BLaER1 (cell line): ENCODE results near the gene ELAVL4.

Experiments used
- H3K27ac ChIP-seq: shearing (Covaris generic); formaldehyde crosslinking; 2 replicates; pipeline ENCODE4 v1.8.1; 2022
- H3K27me3 ChIP-seq: shearing (Covaris generic); formaldehyde crosslinking; 2 replicates; pipeline ENCODE4 v1.8.1; 2022
- H3K36me3 ChIP-seq: shearing (Covaris generic); formaldehyde crosslinking; 2 replicates; pipeline ENCODE4 v1.8.1; 2022
- H3K4me1 ChIP-seq: shearing (Covaris generic); formaldehyde crosslinking; 2 replicates; pipeline ENCODE4 v1.8.1; 2022
- H3K4me2 ChIP-seq: shearing (Covaris generic); formaldehyde crosslinking; 2 replicates; pipeline ENCODE4 v1.8.1; 2022
- H3K4me3 ChIP-seq: shearing (Covaris generic); formaldehyde crosslinking; 2 replicates; pipeline ENCODE4 v1.8.1; 2022
- H3K9ac ChIP-seq: shearing (Covaris generic); formaldehyde crosslinking; 2 replicates; pipeline ENCODE4 v1.8.1; 2022
- H3K9me3 ChIP-seq: shearing (Covaris generic); formaldehyde crosslinking; 2 replicates; pipeline ENCODE4 v1.8.1; 2022
- H4K20me1 ChIP-seq: shearing (Covaris generic); formaldehyde crosslinking; 2 replicates; pipeline ENCODE4 v1.8.1; 2022
- Cebpa-rat ChIP-seq: shearing (Covaris generic); IDR thresholded peaks from 2 replicates; pipeline ENCODE4 v1.8.1; 2022

The ELAVL4 gene

GRCh38 chr1:50172299-50172698 is 63.6 kb downstream of the ELAVL4 start:
- no peak overlapping the region for H3K9ac ChIP-seq
- no peaks in the 10 kb centered on the region for H3K27me3 ChIP-seq
- H3K9me3 ChIP-seq, result no peaks in the 10 kb centered on the region
- H3K4me1 ChIP-seq, result no peaks in the 10 kb centered on the region
- H3K27ac ChIP-seq, result no peak overlapping the region
- H3K4me2 ChIP-seq, result no peak overlapping the region
- TF ChIP-seq Cebpa-rat, result no peak
- H3K4me3 ChIP-seq, result no peak overlapping the region
- no peaks in the 10 kb centered on the region for H3K36me3 ChIP-seq
- no peaks in the 10 kb centered on the region for H4K20me1 ChIP-seq

GRCh38 chr1:50174101-50174500 is 65.4 kb downstream of the ELAVL4 start:
- no peaks in the 10 kb centered on the region for H3K9me3 ChIP-seq
- no peaks in the 10 kb centered on the region for H3K36me3 ChIP-seq
- H3K27ac ChIP-seq, result no peak overlapping the region
- no peak overlapping the region for H3K4me2 ChIP-seq
- no peaks in the 10 kb centered on the region for H3K4me1 ChIP-seq
- H4K20me1 ChIP-seq, result no peaks in the 10 kb centered on the region
- no peak for TF ChIP-seq Cebpa-rat
- H3K4me3 ChIP-seq, result no peak overlapping the region
- no peak overlapping the region for H3K9ac ChIP-seq
- H3K27me3 ChIP-seq, result no peaks in the 10 kb centered on the region

- Histone ChIP-seq H3K9me3 (no peaks in the 10 kb centered on the region), H4K20me1 (no peaks in the 10 kb centered on the region), H3K4me3 (no peak overlapping the region), H3K27ac (no peak overlapping the region), H3K27me3 (no peaks in the 10 kb centered on the region), H3K4me2 (no peak overlapping the region), H3K9ac (no peak overlapping the region), H3K4me1 (no peaks in the 10 kb centered on the region), H3K36me3 (no peaks in the 10 kb centered on the region)
- no peak for TF ChIP-seq Cebpa-rat
Measured at GRCh38 chr1:50175719-50176639, 67.3 kb downstream of the ELAVL4 start.

GRCh38 chr1:50177994-50178393 is 69.3 kb downstream of the ELAVL4 start:
- H3K36me3 ChIP-seq, result no peaks in the 10 kb centered on the region
- H3K4me1 ChIP-seq, result peaks cover under 1% of the 10 kb centered on the region; the same call in 1 of the 2 replicates
- H3K9me3 ChIP-seq, result no peaks in the 10 kb centered on the region
- no peak for TF ChIP-seq Cebpa-rat
- no peak overlapping the region for H3K9ac ChIP-seq
- no peak overlapping the region for H3K27ac ChIP-seq
- H3K4me3 ChIP-seq, result no peak overlapping the region
- H3K4me2 ChIP-seq, result no peak overlapping the region
- H3K27me3 ChIP-seq, result no peaks in the 10 kb centered on the region
- H4K20me1 ChIP-seq, result no peaks in the 10 kb centered on the region

- Histone ChIP-seq H3K27me3 (no peaks in the 10 kb centered on the region), H3K9me3 (no peaks in the 10 kb centered on the region), H3K9ac (no peak overlapping the region), H3K4me2 (no peak overlapping the region), H3K4me3 (no peak overlapping the region), H4K20me1 (no peaks in the 10 kb centered on the region), H3K27ac (no peak overlapping the region), H3K36me3 (no peaks in the 10 kb centered on the region), H3K4me1 (peaks cover 13% of the 10 kb centered on the region)
- no peak for TF ChIP-seq Cebpa-rat
Measured at GRCh38 chr1:50179639-50180038, 70.9 kb downstream of the ELAVL4 start.

- H3K4me1 ChIP-seq, result peaks cover 13% of the 10 kb centered on the region
- no peaks in the 10 kb centered on the region for H3K36me3 ChIP-seq
- H3K4me3 ChIP-seq, result no peak overlapping the region
- TF ChIP-seq Cebpa-rat, result no peak
- H4K20me1 ChIP-seq, result no peaks in the 10 kb centered on the region
- H3K27me3 ChIP-seq, result no peaks in the 10 kb centered on the region
- no peaks in the 10 kb centered on the region for H3K9me3 ChIP-seq
- no peak overlapping the region for H3K27ac ChIP-seq
- H3K9ac ChIP-seq, result no peak overlapping the region
- no peak overlapping the region for H3K4me2 ChIP-seq
Measured at GRCh38 chr1:50180367-50180766, 71.6 kb downstream of the ELAVL4 start.

- Histone ChIP-seq H4K20me1 (no peaks in the 10 kb centered on the region), H3K4me3 (no peak overlapping the region), H3K4me1 (peaks cover 13% of the 10 kb centered on the region), H3K9ac (no peak overlapping the region), H3K9me3 (no peaks in the 10 kb centered on the region), H3K4me2 (no peak overlapping the region), H3K27me3 (no peaks in the 10 kb centered on the region), H3K36me3 (no peaks in the 10 kb centered on the region), H3K27ac (no peak overlapping the region)
- no peak for TF ChIP-seq Cebpa-rat
Measured at GRCh38 chr1:50181027-50181663, 72.4 kb downstream of the ELAVL4 start.

GRCh38 chr1:50183378-50184133 is 74.8 kb downstream of the ELAVL4 start:
- no peaks in the 10 kb centered on the region for H3K27me3 ChIP-seq
- H3K4me3 ChIP-seq, result no peak overlapping the region
- no peak overlapping the region for H3K9ac ChIP-seq
- H3K4me1 ChIP-seq, result peaks cover 13% of the 10 kb centered on the region
- peak overlapping the region; percentile 65 for H3K4me2 ChIP-seq
- no peaks in the 10 kb centered on the region for H4K20me1 ChIP-seq
- no peaks in the 10 kb centered on the region for H3K36me3 ChIP-seq
- no peaks in the 10 kb centered on the region for H3K9me3 ChIP-seq
- TF ChIP-seq Cebpa-rat, result no peak
- no peak overlapping the region for H3K27ac ChIP-seq

GRCh38 chr1:50189369-50189768 is 80.6 kb downstream of the ELAVL4 start:
- Histone ChIP-seq H3K27me3 (no peaks in the 10 kb centered on the region), H3K9ac (no peak overlapping the region), H4K20me1 (no peaks in the 10 kb centered on the region), H3K4me2 (no peak overlapping the region), H3K36me3 (no peaks in the 10 kb centered on the region), H3K4me1 (peaks cover 21% of the 10 kb centered on the region), H3K4me3 (no peak overlapping the region), H3K9me3 (no peaks in the 10 kb centered on the region), H3K27ac (no peak overlapping the region)
- no peak for TF ChIP-seq Cebpa-rat

- Histone ChIP-seq H3K27ac (no peak overlapping the region), H3K4me1 (peaks cover 21% of the 10 kb centered on the region), H3K4me3 (no peak overlapping the region), H3K9me3 (no peaks in the 10 kb centered on the region), H3K27me3 (no peaks in the 10 kb centered on the region), H4K20me1 (no peaks in the 10 kb centered on the region), H3K9ac (no peak overlapping the region), H3K4me2 (peak overlapping the region; percentile 55), H3K36me3 (no peaks in the 10 kb centered on the region)
- TF ChIP-seq Cebpa-rat, result peak; percentile 34; the same call in 1 of the 2 replicates
Measured at GRCh38 chr1:50193002-50193401, 84.3 kb downstream of the ELAVL4 start.
